Suprapubic skin (tissue), 4 donors: ENCODE measurements around the gene KCNA4. TPM values are rescaled to one million over a fixed set of nuclear protein-coding genes. Genes with fewer than 3 reads are reported as not detected.
"Not testable (repeated sequence)": the region's sequence is repeated elsewhere in the genome, so short reads cannot be mapped to it uniquely, and the experiment has no call there.

ENCODE experiments used
- DNase-seq, 2 donors: peaks; one replicate each; pipeline ENCODE4 v3.0.0-alpha.2; 2019; ENCODE audit warnings: low spot score in 2 of 2
- H3K27ac ChIP-seq: fragments of 200-600 bp; sonication (generic); one replicate; pipeline ENCODE4 v1.5.1; 2019
- H3K27me3 ChIP-seq: fragments of 200-600 bp; sonication (generic); one replicate; pipeline ENCODE4 v1.5.1; 2019
- H3K36me3 ChIP-seq: fragments of 200-600 bp; sonication (generic); one replicate; pipeline ENCODE4 v1.5.1; 2019
- H3K4me1 ChIP-seq: fragments of 200-600 bp; sonication (generic); one replicate; pipeline ENCODE4 v1.5.1; 2019
- H3K4me3 ChIP-seq: fragments of 200-600 bp; sonication (generic); one replicate; pipeline ENCODE4 v1.5.1; 2019; ENCODE audit warnings: mild to moderate bottlenecking
- H3K9me3 ChIP-seq: fragments of 200-600 bp; sonication (generic); one replicate; pipeline ENCODE4 v1.5.1; 2019
- EP300 ChIP-seq: sonication (generic); formaldehyde crosslinking; IDR thresholded peaks from one replicate; pipeline ENCODE4 v1.6.1; 2017; ENCODE audit warnings: antibody characterized with exemption
- POLR2A ChIP-seq, 2 donors: fragments of 450-650 bp; IDR thresholded peaks; one replicate each; pipeline ENCODE4 v1.6.1; 2017; ENCODE audit warnings: antibody characterized with exemption in 2 of 2, mild to moderate bottlenecking in 2 of 2, moderate library complexity in 2 of 2
- POLR2AphosphoS5 ChIP-seq, 3 donors: sonication (generic); formaldehyde crosslinking; IDR thresholded peaks; one replicate each; pipeline ENCODE4 v1.6.1; 2017; ENCODE audit warnings: antibody characterized with exemption in 3 of 3
- WGBS: methylation state at CpG from one replicate; pipeline ENCODE4 v1.1.5; 2018; 5-methylcytosine and 5-hydroxymethylcytosine counted together
- total RNA-seq, 4 donors: library from RNA; depleted of rRNA; stranded (reverse); fragments of >200 nt; gene quantifications; one replicate each; pipeline ENCODE4 v1.1.0, GENCODE V29; 2016
- TF ChIP-seq, protein P1 (sequence below), 2 donors: fragments of 200-600 bp in 1 of 2; fragments of 450-650 bp in 1 of 2; sonication (generic) in 1 of 2; IDR thresholded peaks; one replicate each; pipeline ENCODE4 v1.5.1; 2016 to 2019; ENCODE audit warnings: antibody characterized with exemption in 2 of 2, mild to moderate bottlenecking in 1 of 2, moderate library complexity in 1 of 2

Gene KCNA4
- total RNA-seq, 4 donors from 2014 or later, result 0.16 to 0.95 (median 0.45) TPM

DNA sequence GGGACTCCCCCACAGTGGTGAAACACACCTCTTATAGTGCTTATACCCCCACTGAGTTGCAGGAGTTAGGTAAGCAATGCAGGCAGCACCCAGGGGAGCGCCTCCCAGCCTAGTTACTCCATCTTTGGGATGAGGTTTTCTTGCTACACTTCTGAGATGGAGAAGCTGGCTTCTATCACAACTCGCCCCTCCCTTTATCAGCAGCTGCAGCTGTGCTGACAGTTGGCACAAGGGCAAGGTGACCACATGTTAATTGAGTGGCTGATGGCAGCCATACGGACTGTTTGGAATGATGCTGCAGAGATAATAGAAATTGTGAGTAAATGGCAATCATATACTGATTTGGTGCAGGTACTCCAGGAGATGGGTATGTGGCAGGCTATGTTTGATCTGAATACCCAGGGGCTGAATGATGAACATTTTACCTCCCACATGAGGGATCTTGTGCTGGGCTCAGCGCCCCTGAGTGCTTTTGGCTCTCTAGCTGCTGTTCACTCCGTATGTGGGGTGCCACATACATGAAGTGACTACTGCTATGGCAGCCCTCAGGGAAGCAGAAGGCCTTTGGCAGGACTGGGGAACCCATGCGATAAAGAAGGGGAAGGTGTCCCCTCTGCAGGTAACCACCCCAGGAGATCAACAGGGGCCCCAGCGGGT is 29.2 kb upstream of the KCNA4 start:
- Histone ChIP-seq H3K36me3 (no peaks in the 10 kb centered on the region), H3K27ac (no peak overlapping the region), H3K4me1 (no peaks in the 10 kb centered on the region), H3K9me3 (no peaks in the 10 kb centered on the region), H3K27me3 (no peaks in the 10 kb centered on the region), H3K4me3 (no peak overlapping the region)
- no peak for TF ChIP-seq EP300
- TF ChIP-seq, protein P1, sequence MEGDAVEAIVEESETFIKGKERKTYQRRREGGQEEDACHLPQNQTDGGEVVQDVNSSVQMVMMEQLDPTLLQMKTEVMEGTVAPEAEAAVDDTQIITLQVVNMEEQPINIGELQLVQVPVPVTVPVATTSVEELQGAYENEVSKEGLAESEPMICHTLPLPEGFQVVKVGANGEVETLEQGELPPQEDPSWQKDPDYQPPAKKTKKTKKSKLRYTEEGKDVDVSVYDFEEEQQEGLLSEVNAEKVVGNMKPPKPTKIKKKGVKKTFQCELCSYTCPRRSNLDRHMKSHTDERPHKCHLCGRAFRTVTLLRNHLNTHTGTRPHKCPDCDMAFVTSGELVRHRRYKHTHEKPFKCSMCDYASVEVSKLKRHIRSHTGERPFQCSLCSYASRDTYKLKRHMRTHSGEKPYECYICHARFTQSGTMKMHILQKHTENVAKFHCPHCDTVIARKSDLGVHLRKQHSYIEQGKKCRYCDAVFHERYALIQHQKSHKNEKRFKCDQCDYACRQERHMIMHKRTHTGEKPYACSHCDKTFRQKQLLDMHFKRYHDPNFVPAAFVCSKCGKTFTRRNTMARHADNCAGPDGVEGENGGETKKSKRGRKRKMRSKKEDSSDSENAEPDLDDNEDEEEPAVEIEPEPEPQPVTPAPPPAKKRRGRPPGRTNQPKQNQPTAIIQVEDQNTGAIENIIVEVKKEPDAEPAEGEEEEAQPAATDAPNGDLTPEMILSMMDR (IDR thresholded peaks at IDR 0.05), result no peak
- WGBS, result 67% methylated on average over 7 of the region's 7 CpGs
- DNase-seq, result no peak

DNA sequence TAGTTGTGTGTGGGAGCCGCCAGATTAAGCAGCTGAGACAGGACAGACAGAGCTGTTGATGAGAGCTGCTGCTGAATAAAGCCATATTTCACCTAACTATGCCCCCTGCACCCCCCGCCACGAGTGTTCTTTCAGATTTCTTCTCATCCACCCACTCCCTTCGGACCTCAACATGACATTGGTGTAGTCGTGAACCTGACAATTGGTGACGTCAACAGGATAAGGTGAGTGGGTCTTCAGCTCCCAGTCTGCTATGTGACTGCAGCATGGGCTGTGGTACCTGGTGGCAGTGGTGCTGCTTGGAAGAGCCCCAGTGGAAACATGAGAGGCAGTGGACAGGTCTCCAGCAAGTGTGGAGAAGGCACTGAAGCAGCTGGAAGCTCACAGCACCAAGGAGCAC is 28.3 kb upstream of the KCNA4 start:
- Histone ChIP-seq H3K9me3 (no peaks in the 10 kb centered on the region), H3K27ac (no peak overlapping the region), H3K4me1 (no peaks in the 10 kb centered on the region), H3K36me3 (no peaks in the 10 kb centered on the region), H3K4me3 (no peak overlapping the region), H3K27me3 (no peaks in the 10 kb centered on the region)
- WGBS, result 68% methylated on average over 6 of the region's 6 CpGs
- TF ChIP-seq EP300, result no peak
- DNase-seq, result no peak

DNA sequence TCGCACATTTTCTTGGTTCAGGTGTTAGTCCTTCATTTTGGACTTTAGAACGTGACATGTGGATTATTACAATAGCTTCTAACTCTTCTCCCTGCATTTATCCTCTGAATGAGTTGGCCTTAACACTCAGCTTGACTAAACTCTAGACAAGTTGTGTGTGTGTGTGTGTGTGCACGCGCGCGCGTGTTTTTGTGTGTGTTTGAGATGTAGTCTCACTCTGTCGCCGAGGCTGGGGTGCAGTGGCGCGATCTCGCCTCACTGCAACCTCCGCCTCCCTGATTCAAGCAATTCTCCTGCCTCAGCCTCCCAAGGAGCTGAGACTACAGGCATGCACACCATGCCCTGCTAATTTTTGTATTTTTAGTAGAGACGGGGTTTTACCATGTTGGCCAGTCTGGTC is 24.3 kb upstream of the KCNA4 start:
- no peaks in the 10 kb centered on the region for H3K27me3 ChIP-seq
- H3K4me3 ChIP-seq, result no peak overlapping the region
- no peak for TF ChIP-seq POLR2AphosphoS5 (IDR thresholded peaks at IDR 0.05)
- no peak for TF ChIP-seq EP300
- TF ChIP-seq, protein P1 (IDR thresholded peaks at IDR 0.05), result no peak
- TF ChIP-seq POLR2A (IDR thresholded peaks at IDR 0.05), result no peak
- H3K36me3 ChIP-seq, result no peaks in the 10 kb centered on the region
- WGBS, result 91% methylated on average over 14 of the region's 14 CpGs
- H3K9me3 ChIP-seq, result no peaks in the 10 kb centered on the region
- H3K27ac ChIP-seq, result no peak overlapping the region
- no peak for DNase-seq
- H3K4me1 ChIP-seq, result no peaks in the 10 kb centered on the region

DNA sequence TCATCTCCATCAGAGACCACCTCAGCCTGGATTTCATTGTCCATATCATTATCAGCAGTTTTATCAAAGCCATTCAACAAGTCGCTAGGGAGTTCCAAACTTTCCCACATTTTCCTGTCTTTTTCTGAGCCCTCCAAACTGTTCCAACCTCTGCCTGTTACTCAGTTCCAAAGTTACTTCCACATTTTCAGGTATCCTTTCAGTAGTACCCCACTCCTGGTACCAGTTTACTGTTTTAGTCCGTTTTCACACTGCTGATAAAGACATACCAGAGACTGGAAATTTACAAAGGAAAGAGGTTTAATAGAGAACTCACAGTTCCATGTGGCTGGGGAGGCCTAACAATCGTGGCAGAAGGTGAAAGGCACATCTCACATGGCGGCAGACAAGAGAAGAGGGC is 17.9 kb upstream of the KCNA4 start:
- H3K9me3 ChIP-seq, H3K27ac ChIP-seq, H3K4me3 ChIP-seq, H3K4me1 ChIP-seq, H3K27me3 ChIP-seq, H3K36me3 ChIP-seq, DNase-seq: not testable (repeated sequence)
- WGBS, result 79% methylated on average over 4 of the region's 4 CpGs

DNA sequence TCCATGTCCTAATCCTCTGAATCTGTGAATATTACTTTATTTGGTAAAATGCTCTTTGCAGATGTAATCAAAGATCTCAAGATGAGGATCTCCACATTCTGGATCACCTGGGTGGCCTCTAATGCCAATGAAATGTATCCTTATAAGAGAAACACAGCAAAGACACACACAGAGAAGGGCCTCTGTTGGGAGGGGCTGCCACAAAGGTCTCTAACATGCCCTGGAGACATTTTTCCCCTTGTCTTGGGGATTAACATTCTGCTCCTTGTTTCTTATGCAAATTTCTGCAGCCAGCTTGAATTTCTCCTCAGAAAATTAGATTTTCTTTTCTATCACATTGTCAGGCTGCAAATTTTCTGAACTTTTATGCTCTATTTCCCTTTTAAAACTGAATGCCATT is 17.3 kb upstream of the KCNA4 start:
- DNase-seq, H3K4me1 ChIP-seq, H3K9me3 ChIP-seq, H3K27ac ChIP-seq, H3K36me3 ChIP-seq, H3K4me3 ChIP-seq, H3K27me3 ChIP-seq: not testable (repeated sequence)

GRCh38 chr11:30025396-30026139 is 8.7 kb upstream of the KCNA4 start:
- 43% methylated on average over 6 of the region's 6 CpGs for WGBS
- H3K4me3 ChIP-seq, result no peak overlapping the region
- H3K27me3 ChIP-seq, result no peaks in the 10 kb centered on the region
- no peaks in the 10 kb centered on the region for H3K4me1 ChIP-seq
- H3K9me3 ChIP-seq, result peaks cover 4% of the 10 kb centered on the region
- no peaks in the 10 kb centered on the region for H3K36me3 ChIP-seq
- no peak overlapping the region for H3K27ac ChIP-seq
- TF ChIP-seq EP300 (no peak), POLR2AphosphoS5 (IDR thresholded peaks at IDR 0.05) (no peak), POLR2A (IDR thresholded peaks at IDR 0.05) (no peak)
- TF ChIP-seq, protein P1 (IDR thresholded peaks at IDR 0.05), result no peak
- no peak for DNase-seq

DNA sequence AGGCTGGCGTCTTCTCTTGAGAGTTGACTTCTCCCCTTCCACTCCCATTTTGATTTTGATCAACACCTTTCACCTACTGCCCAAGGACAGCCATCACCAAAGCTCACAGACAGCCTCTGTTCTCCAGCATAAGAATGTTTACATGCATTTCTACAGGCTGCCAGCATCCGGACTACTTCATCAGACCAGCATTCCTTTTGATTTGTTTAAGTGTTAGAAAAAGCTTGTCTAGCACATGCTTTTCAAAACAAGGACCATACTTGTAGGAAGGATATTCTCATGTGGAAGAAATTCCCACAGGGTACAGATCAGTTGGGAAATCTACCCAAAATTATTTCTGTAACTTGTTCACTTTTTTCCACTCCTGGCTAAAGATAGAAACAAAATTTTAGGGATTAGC is 6.2 kb upstream of the KCNA4 start:
- Histone ChIP-seq H3K9me3 (no peaks in the 10 kb centered on the region), H3K27me3 (peaks cover 8% of the 10 kb centered on the region), H3K27ac (no peak overlapping the region), H3K36me3 (no peaks in the 10 kb centered on the region), H3K4me1 (no peaks in the 10 kb centered on the region), H3K4me3 (no peak overlapping the region)
- WGBS, result 38% methylated on average over 2 of the region's 2 CpGs
- DNase-seq, result no peak
- TF ChIP-seq POLR2AphosphoS5 (IDR thresholded peaks at IDR 0.05) (no peak), EP300 (no peak), POLR2A (IDR thresholded peaks at IDR 0.05) (no peak)
- TF ChIP-seq, protein P1 (IDR thresholded peaks at IDR 0.05), result no peak
